Astrocyte of the spinal cord (primary cell): ENCODE measurements around the gene BDH1.

Experiments used
- DNase-seq: peaks from one replicate; pipeline ENCODE4 v3.0.0; 2011; ENCODE audit warnings: low read depth, low spot score
- H3K4me3 ChIP-seq: 2 replicates; pipeline ENCODE4 v1.5.1; 2011; ENCODE audit warnings: low read depth, mild to moderate bottlenecking, low read length, moderate library complexity
- CTCF ChIP-seq: IDR thresholded peaks from 2 replicates; pipeline ENCODE4 v1.5.1; 2012; ENCODE audit warnings: low read depth, mild to moderate bottlenecking, low read length, inconsistent platforms
- in situ Hi-C: cut with HindIII; loops from 2 replicates; pipeline ENCODE4 v1.10.0; 2017; ENCODE audit warnings: low sequenced_read_pairs

Gene BDH1

GRCh38 chr3:197508051-197508451 lies 47.7 kb downstream of the BDH1 start:
- DNase-seq, result no peak
- in situ Hi-C loops, result no loop called here
- no peak for TF ChIP-seq CTCF
- no peak overlapping the region for H3K4me3 ChIP-seq

- no peak for DNase-seq
- H3K4me3 ChIP-seq, result no peak overlapping the region
- in situ Hi-C loops, result no loop called here
- no peak for TF ChIP-seq CTCF
Observed at GRCh38 chr3:197507541-197507940, 48.2 kb downstream of the BDH1 start.

- in situ Hi-C loops, result no loop called here
- DNase-seq, result no peak
- H3K4me3 ChIP-seq, result no peak overlapping the region
- TF ChIP-seq CTCF, result no peak
Observed at GRCh38 chr3:197507081-197507480, 48.7 kb downstream of the BDH1 start.

- no peak overlapping the region for H3K4me3 ChIP-seq
- no peak for DNase-seq
- no peak for TF ChIP-seq CTCF
- in situ Hi-C loops, result no loop called here
Observed at GRCh38 chr3:197505796-197506548, 49.8 kb downstream of the BDH1 start.

GRCh38 chr3:197504641-197505121 lies 51.1 kb downstream of the BDH1 start:
- no peak for TF ChIP-seq CTCF
- in situ Hi-C loops, result no loop called here
- no peak overlapping the region for H3K4me3 ChIP-seq
- no peak for DNase-seq

- H3K4me3 ChIP-seq, result no peak overlapping the region
- in situ Hi-C loops, result no loop called here
- TF ChIP-seq CTCF, result no peak
- no peak for DNase-seq
Observed at GRCh38 chr3:197504229-197504628, 51.5 kb downstream of the BDH1 start.
